Fibroblast of skin of left quadriceps (primary cell): ENCODE measurements around the gene KHNYN.

Experiments
- DNase-seq, 2 experiments: peaks; one replicate each; pipeline ENCODE4 v3.0.0-alpha.2; 2013; ENCODE audit warnings: low read depth in 2 of 2

KHNYN gene

GRCh38 chr14:24399999-24400718 is 29.6 kb upstream of the KHNYN start:
- DNase-seq: no peak

GRCh38 chr14:24401810-24402702 is 27.7 kb upstream of the KHNYN start:
- DNase-seq: no peak

- DNase-seq: no peak
Measured at GRCh38 chr14:24403294-24403998, 26.3 kb upstream of the KHNYN start.

GRCh38 chr14:24404814-24405213 is 24.9 kb upstream of the KHNYN start:
- DNase-seq: no peak

GRCh38 chr14:24406416-24406815 is 23.3 kb upstream of the KHNYN start:
- DNase-seq: no peak

GRCh38 chr14:24407608-24408325 is 22.0 kb upstream of the KHNYN start:
- DNase-seq: no peak

- no peak for DNase-seq
Measured at GRCh38 chr14:24408764-24409163, 21.0 kb upstream of the KHNYN start.

GRCh38 chr14:24409192-24409591 is 20.6 kb upstream of the KHNYN start:
- DNase-seq: no peak

- DNase-seq: no peak
Measured at GRCh38 chr14:24409956-24410355, 19.8 kb upstream of the KHNYN start.

- no peak for DNase-seq
Measured at GRCh38 chr14:24411443-24412389, 18.0 kb upstream of the KHNYN start.

GRCh38 chr14:24414077-24414476 is 15.7 kb upstream of the KHNYN start:
- DNase-seq: no peak

- no peak for DNase-seq
Measured at GRCh38 chr14:24414732-24415420, 14.9 kb upstream of the KHNYN start.

GRCh38 chr14:24415421-24416253 is 14.1 kb upstream of the KHNYN start:
- DNase-seq: no peak

- DNase-seq: no peak
Measured at GRCh38 chr14:24416254-24416931, 13.4 kb upstream of the KHNYN start.

GRCh38 chr14:24416932-24417619 is 12.7 kb upstream of the KHNYN start:
- DNase-seq: no peak

GRCh38 chr14:24417832-24418491 is 11.8 kb upstream of the KHNYN start:
- DNase-seq: no peak

GRCh38 chr14:24418492-24418873 is 11.3 kb upstream of the KHNYN start:
- DNase-seq: no peak
